Stomach (tissue), 9 donors: Measurements from ENCODE around the gene TBCD. TPM values are rescaled to one million over a fixed set of nuclear protein-coding genes. Genes with fewer than 3 reads are reported as not detected.

ENCODE experiments used
- DNase-seq, 2 donors: peaks; one replicate each; pipeline versions ENCODE4 v3.0.0 to v3.0.0-alpha.2; 2013 to 2019
- H3K27ac ChIP-seq, 5 donors: fragments of 200-600 bp in 4 of 5; sonication (generic) in 4 of 5; one replicate each; pipeline ENCODE4 v1.5.1; 2013 to 2019; ENCODE audit warnings: mild to moderate bottlenecking in 1 of 5, moderate library complexity in 1 of 5
- H3K27me3 ChIP-seq, 3 donors: fragments of 200-600 bp; sonication (generic); one replicate each; pipeline ENCODE4 v1.5.1; 2017 to 2019; ENCODE audit warnings: mixed run types in 1 of 3
- H3K36me3 ChIP-seq, 4 donors: fragments of 200-600 bp; sonication (generic); 1 replicate in 3 of 4; 2 replicates in 1 of 4; pipeline ENCODE4 v1.5.1; 2016 to 2019
- H3K4me1 ChIP-seq, 4 donors: fragments of 200-600 bp; sonication (generic); one replicate each; pipeline ENCODE4 v1.5.1; 2016 to 2019
- H3K4me3 ChIP-seq, 4 donors: fragments of 200-600 bp; sonication (generic) in 3 of 4; one replicate each; pipeline ENCODE4 v1.5.1; 2016 to 2019; ENCODE audit warnings: mild to moderate bottlenecking in 1 of 4
- H3K9me3 ChIP-seq, 4 donors: fragments of 200-600 bp; sonication (generic); one replicate each; pipeline ENCODE4 v1.5.1; 2016 to 2019
- EP300 ChIP-seq: sonication (generic); formaldehyde crosslinking; IDR thresholded peaks from one replicate; pipeline ENCODE4 v1.6.1; 2017; ENCODE audit warnings: antibody characterized with exemption
- POLR2A ChIP-seq, 4 donors: fragments of 450-650 bp; IDR thresholded peaks; one replicate each; pipeline ENCODE4 v1.6.1; 2016; ENCODE audit warnings: antibody characterized with exemption in 4 of 4, control low read depth in 2 of 4, mild to moderate bottlenecking in 1 of 4, moderate library complexity in 1 of 4
- POLR2AphosphoS5 ChIP-seq, 3 donors: sonication (generic); formaldehyde crosslinking; IDR thresholded peaks; one replicate each; pipeline ENCODE4 v1.6.1; 2016; ENCODE audit warnings: antibody characterized with exemption in 3 of 3
- WGBS, 5 donors: extraction: QIAGEN DNeasy Blood & Tissue Kit in 3 of 5; methylation state at CpG; one replicate each; pipeline versions ENCODE4 v1.1.5 to v1.1.7; 2013 to 2018; 5-methylcytosine and 5-hydroxymethylcytosine counted together
- intact Hi-C: fragments of 100-400 bp; cut with DNase I; formaldehyde crosslinking; loops from one replicate; pipeline ENCODE4 v1.15.1; 2023; ENCODE audit warnings: low total_unique reads
- polyA plus RNA-seq, 3 donors: library from polyadenylated mRNA; stranded (reverse); fragments of 200-250 nt; gene quantifications; one replicate each; pipeline ENCODE4 v1.2.3, GENCODE V29; 2013
- total RNA-seq, 5 donors: library from RNA; depleted of rRNA; stranded (reverse); fragments of >200 nt; gene quantifications; one replicate each; pipeline versions ENCODE4 v1.1.0 to v1.2.3, GENCODE V29; 2014 to 2016
- TF ChIP-seq, protein P1 (sequence below), 7 experiments: fragments of 450-650 bp in 4 of 7; fragments of 200-600 bp in 3 of 7; sonication (generic) in 3 of 7; IDR thresholded peaks; one replicate each; pipeline ENCODE4 v1.5.1; 2016 to 2019; ENCODE audit warnings: antibody characterized with exemption in 7 of 7, control low read depth in 2 of 7, mild to moderate bottlenecking in 1 of 7
- donor health status: healthy with polysubstance abuse.
- donor health status: Bipolar disorder and iron deficiency.
- donor health status: healthy.

TBCD gene
- total and polyA plus RNA-seq, 8 donors = 51.2 to 155 (median 101) TPM

DNA sequence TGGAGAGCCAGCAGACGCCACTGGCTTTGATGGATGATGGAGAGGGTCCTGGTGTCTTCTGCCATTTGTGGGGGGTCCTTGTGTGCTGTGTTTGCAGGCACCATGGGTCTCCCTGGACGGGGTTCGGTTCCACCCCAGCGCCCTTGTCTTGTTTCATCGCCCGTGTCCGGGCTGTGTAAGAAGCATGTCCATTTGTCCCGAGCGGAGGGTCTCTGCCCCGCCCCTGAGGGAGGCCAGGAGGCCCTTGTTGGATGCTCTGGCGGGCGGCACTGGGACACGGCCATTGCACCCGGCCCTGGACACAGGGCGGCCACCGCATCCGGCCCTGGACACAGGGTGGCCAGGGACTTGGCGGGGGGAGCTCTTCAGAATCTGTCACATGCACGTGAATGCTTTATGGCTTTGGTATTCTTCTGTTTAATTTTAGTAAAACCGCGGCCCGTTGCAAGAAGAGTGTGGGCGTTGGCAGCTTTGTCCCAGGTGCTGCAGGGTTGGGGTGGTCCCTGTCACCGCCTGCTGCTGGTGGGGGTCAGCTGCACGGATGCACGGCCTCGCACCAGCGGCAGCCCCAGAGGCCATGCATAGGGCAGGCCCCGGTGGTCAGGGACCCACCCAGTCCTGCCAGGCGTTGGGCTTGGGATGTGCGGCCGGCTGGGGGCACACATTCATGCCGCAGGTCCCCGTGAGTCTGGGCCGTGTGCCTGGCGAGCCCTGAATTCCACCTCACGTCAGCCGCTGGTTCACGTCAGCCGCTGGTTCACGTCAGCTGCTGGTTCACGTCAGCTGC is 108.9 kb downstream of the TBCD start:
- Histone ChIP-seq H3K4me3 (no peak overlapping the region), H3K36me3 (no peaks in the 10 kb centered on the region), H3K27ac (peak overlapping the region in 3 of 5 donors; percentile 52 to 70 (median 62)), H3K4me1 (peaks cover 18 to 46% (median 28%) of the 10 kb centered on the region in 4 donors), H3K9me3 (no peaks in the 10 kb centered on the region), H3K27me3 (no peaks in the 10 kb centered on the region)
- no peak for TF ChIP-seq POLR2AphosphoS5 (IDR thresholded peaks at IDR 0.05)
- TF ChIP-seq, protein P1, sequence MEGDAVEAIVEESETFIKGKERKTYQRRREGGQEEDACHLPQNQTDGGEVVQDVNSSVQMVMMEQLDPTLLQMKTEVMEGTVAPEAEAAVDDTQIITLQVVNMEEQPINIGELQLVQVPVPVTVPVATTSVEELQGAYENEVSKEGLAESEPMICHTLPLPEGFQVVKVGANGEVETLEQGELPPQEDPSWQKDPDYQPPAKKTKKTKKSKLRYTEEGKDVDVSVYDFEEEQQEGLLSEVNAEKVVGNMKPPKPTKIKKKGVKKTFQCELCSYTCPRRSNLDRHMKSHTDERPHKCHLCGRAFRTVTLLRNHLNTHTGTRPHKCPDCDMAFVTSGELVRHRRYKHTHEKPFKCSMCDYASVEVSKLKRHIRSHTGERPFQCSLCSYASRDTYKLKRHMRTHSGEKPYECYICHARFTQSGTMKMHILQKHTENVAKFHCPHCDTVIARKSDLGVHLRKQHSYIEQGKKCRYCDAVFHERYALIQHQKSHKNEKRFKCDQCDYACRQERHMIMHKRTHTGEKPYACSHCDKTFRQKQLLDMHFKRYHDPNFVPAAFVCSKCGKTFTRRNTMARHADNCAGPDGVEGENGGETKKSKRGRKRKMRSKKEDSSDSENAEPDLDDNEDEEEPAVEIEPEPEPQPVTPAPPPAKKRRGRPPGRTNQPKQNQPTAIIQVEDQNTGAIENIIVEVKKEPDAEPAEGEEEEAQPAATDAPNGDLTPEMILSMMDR (IDR thresholded peaks at IDR 0.05) = no peak
- TF ChIP-seq POLR2A (IDR thresholded peaks at IDR 0.05) = no peak
- intact Hi-C loops = no loop called here
- 90 to 92% (median 91%) methylated on average over 24 to 42 of the region's 42 CpGs for WGBS, 5 donors
- DNase-seq = no peak

DNA sequence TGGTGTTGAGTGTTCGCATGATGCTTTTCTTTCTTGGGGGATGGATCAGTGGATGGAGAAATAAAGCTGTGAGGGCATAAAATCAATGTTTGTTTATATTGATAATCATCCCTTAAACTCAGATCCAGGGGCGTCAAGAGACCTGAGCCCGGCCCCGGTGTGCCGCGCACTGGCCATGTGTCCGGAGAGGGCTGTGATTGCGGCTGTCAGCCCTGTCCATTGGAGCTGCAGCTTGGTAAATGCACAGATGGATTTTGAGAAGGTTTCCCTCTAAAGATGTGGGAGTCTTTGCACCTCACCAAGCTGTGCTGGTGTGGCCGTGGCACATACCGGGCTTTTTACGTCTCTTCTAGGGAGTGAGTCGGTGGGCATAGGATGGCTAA is 109.5 kb downstream of the TBCD start:
- DNase-seq = no peak
- Histone ChIP-seq H3K27ac (no peak overlapping the region), H3K4me1 (peaks cover 20 to 52% (median 28%) of the 10 kb centered on the region in 4 donors), H3K9me3 (no peaks in the 10 kb centered on the region), H3K36me3 (no peaks in the 10 kb centered on the region), H3K4me3 (no peak overlapping the region), H3K27me3 (no peaks in the 10 kb centered on the region)
- WGBS, 5 donors = 93 to 96% (median 94%) methylated on average over 8 to 12 of the region's 12 CpGs
- TF ChIP-seq, protein P1 (IDR thresholded peaks at IDR 0.05) = no peak
- no peak for TF ChIP-seq EP300
- no peak for TF ChIP-seq POLR2AphosphoS5 (IDR thresholded peaks at IDR 0.05)
- TF ChIP-seq POLR2A (IDR thresholded peaks at IDR 0.05) = no peak
- intact Hi-C loops = no loop called here

DNA sequence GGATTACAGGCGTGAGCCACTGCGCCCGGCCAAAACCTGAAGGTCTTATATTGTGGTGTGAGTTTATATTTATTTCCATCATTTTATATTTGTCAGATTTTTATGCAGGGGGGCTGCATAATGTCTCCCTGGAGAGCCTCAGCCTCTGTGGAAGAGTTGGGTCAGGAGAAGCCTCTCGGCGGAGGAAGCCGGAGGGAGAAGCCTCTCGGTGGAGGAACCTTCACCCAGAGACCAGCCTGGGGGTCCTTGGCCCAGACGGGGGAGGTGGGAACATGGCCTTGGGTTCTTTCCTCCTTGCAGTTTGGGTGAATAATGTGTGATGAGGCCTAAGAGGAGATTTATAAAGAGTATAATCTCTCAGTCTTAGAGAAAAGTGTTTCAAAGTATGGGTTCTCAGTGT is 110.3 kb downstream of the TBCD start:
- Histone ChIP-seq H3K27me3 (no peaks in the 10 kb centered on the region), H3K4me1 (peaks cover 23 to 58% (median 34%) of the 10 kb centered on the region in 4 donors), H3K4me3 (no peak overlapping the region), H3K36me3 (no peaks in the 10 kb centered on the region), H3K27ac (no peak overlapping the region), H3K9me3 (no peaks in the 10 kb centered on the region)
- WGBS, 5 donors = 96 to 99% (median 96%) methylated on average over 8 of the region's 8 CpGs
- DNase-seq = no peak
- TF ChIP-seq POLR2AphosphoS5 (IDR thresholded peaks at IDR 0.05) (no peak), EP300 (no peak), POLR2A (IDR thresholded peaks at IDR 0.05) (no peak)
- TF ChIP-seq, protein P1 (IDR thresholded peaks at IDR 0.05) = no peak
- intact Hi-C loops = no loop called here

DNA sequence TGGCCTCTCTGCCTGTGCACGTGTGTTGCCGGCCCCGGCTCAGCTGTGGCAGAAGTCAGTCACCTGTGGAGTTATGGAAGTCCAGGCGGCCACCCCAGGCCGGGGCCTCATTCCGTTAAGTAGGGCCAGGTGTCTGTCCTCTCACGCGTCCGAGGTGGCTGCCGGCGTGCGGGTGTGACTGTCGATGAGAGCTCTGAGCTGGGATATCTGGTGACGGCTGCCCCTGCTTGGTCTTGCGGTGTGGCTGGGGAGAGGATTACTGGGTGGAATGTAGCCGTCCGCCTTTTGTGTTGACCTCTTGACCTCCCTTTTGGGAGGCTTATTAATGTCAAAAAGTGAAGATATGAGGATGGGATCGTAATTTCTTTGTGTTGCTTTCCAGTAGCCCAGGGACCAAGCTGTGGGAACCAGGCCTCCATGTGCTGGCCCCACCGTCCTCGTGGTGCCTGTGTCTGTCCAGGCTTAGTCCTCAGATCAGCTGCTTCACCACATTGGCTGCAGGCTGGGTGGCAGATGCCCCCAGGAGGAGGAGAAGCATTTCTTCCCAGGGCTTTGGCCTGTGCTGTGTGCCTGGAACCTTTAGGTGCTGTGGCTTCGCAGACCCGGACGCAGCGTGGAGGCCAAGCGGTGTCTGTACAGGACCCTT is 111.0 kb downstream of the TBCD start:
- H3K27me3 ChIP-seq = no peaks in the 10 kb centered on the region
- DNase-seq = no peak
- peak overlapping the region in 2 of 5 donors; percentile 66 to 73 for H3K27ac ChIP-seq
- TF ChIP-seq POLR2AphosphoS5 (IDR thresholded peaks at IDR 0.05) = no peak
- TF ChIP-seq, protein P1 (IDR thresholded peaks at IDR 0.05) = no peak
- no peak for TF ChIP-seq EP300
- TF ChIP-seq POLR2A (IDR thresholded peaks at IDR 0.05) = no peak
- intact Hi-C loops = no loop called here
- H3K4me3 ChIP-seq = no peak overlapping the region
- no peaks in the 10 kb centered on the region for H3K9me3 ChIP-seq
- 90 to 92% (median 91%) methylated on average over 25 of the region's 25 CpGs for WGBS, 5 donors
- H3K4me1 ChIP-seq = peaks cover 23 to 61% (median 35%) of the 10 kb centered on the region in 4 donors
- H3K36me3 ChIP-seq = no peaks in the 10 kb centered on the region
